GM10847 (cell line): ENCODE data around the gene HOXB8.

Source experiments
- POLR2A ChIP-seq: IDR thresholded peaks from 2 replicates; pipeline ENCODE4 v1.6.1; 2011; ENCODE audit not compliant: insufficient read length; ENCODE audit errors: extremely low read depth

HOXB8 gene

DNA sequence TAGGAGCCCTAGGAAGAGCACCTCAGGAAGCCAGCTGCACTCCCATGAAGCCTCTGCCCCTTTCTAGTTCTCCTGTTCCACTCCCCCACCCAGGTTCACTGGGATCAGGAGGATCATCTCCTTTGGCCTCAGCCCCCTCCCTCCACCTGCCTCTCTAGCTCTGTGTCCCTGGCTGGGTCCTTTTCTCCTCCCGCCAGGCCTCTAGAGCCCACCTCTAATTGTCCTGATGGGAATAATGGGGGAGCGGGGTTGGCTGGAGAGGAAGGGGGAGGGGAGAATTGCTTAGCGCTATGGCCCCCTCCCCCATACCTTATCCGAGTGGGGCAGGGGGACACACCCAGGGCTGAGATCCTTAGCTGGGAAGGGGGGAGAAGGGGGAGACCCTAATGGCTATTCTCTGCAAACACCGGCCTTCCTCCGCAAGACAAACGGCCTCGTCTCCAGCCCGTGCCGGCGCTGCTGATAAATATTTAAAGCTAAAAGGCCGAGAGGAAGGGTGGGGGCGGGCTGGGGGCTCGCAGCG lies 5.3 kb downstream of the HOXB8 start:
- TF ChIP-seq POLR2A: no peak

- no peak for TF ChIP-seq POLR2A
These were observed 6.1 kb downstream of the HOXB8 start for GRCh38 chr17:48609033-48609432.

GRCh38 chr17:48608494-48608834 lies 6.6 kb downstream of the HOXB8 start:
- no peak for TF ChIP-seq POLR2A

- no peak for TF ChIP-seq POLR2A
These were observed 8.0 kb downstream of the HOXB8 start for GRCh38 chr17:48606892-48607614.

DNA sequence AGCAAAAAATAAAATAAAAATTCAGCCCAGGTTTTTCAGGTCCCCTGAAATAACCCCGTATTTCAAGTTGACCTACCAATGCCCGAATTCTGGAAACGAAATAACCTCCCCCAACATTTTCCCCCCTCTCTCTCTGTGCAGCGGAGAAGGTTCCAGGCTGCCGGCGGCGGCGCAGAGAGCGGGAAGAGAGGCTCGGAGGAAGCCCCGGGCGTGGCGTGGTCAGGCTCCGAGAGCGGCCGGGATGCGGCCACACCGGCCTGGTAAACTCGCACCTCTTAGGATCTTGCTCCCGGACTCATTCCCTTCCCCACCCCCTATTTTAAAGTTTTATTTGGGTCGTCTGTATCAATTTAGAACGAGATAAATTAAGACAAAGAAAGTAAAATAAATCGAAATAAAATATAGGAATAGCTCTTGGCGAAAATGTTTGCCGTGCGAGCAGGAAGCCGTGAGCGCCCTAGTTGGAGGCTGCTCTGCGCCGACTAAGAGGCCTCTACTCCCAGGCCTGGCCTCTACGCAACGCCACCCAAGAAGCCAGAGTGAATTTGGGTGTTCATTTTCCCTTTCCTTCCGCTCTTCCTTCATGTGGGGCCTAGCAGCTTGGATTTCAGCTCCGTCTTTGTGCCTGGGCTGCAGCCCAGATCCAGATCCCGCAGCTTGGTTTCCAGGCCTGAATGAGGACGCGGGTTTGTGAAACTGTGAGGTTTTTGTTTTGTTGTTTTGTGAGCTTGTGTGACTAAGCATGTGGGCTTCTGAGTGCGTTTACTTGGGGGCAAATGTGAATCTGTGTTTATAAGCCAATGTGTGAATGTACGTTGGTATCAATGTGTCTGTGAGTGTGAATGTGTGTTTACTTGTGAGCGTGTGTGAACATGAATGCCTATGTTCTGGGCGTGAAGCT lies 8.9 kb downstream of the HOXB8 start:
- TF ChIP-seq POLR2A: no peak

GRCh38 chr17:48605409-48605919 lies 9.6 kb downstream of the HOXB8 start:
- TF ChIP-seq POLR2A: no peak

- no peak for TF ChIP-seq POLR2A
These were observed 10.2 kb downstream of the HOXB8 start, which contains the start of gene HOXB6 for GRCh38 chr17:48604770-48605329. TSS of gene HOXB6 (minus strand) at chr17:48604986. CDS start at chr17:48598150, 6,836 bp downstream.

DNA sequence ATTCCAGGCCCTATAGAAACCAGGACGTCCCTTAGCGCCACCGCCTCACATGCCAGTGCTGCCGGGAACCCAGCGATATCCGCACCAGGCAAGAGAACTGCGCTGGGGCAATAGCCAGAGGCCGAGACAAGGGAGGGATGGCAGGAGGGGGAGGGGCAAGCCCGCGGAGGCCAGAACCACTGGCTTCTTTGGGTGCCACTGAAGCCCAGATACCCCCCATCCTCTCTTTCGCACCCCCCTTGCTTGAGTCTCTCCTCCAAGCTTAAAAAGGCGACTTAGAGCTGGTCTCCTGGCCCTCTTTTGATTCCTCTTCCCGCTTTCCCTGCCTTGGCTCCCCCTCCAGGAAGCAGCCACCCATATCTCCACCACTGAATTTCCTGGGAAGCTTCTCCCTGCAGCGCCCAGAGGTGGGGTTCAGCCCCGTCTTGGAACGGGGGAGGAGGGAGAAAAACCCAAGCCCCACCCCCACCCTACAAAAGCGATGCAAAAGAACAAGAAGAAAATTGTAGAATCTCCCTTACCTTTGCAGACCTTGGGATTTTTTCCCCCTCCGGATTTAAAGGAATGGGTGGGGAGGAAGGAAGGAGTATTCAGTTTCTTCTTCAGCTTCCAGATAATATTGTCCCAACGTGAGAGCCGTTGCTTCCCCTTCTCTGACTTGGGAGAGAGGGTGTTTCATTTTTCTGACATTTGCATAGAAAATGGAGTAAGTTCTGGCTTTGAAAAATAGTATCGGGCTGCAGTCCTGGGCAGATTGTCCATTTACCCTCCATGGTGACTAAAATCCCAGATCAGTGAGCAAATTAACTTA lies 10.9 kb downstream of the HOXB8 start:
- no peak for TF ChIP-seq POLR2A

DNA sequence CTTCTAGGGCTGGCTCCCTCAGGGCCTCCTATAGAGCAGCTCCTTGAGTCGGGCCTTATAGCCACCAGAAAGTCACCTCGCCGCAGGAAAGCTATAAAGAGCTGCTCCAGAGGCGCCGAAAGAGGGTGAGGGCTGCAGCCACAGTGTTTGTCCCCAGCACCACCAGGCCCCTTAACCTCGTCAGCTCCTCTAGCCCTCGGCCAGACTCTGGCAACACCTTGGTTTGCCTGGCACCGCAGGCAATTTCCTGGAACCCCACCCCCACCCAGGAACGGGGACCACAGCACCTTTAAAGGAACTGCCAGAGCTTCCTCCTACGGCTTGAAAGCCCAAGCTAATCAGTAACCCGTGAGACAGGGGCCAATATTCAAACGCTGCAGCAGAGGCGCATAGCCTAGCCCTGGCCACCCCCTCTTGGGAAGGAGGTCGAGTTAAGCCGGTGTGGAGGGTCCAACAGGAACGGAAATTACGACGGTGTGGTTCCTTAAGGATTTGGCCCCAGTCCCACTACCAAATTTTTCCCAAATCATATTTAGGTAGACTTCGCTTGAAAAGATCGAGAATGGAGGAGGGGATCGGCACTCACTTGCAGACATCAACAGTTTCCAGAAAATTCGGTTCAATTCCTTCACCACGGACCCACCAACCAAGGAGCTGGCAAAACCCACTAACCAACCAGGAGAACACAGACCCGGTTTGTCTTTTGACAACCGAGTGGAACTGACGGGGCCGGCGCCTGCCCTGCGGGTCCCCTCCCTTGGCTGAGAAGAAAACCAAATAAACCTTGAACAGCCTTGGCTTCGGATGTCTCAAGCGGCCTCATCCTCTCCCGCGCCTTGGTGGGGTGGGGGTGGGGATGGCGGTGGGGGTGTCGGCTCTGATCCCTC lies 13.3 kb downstream of the HOXB8 start:
- no peak for TF ChIP-seq POLR2A

DNA sequence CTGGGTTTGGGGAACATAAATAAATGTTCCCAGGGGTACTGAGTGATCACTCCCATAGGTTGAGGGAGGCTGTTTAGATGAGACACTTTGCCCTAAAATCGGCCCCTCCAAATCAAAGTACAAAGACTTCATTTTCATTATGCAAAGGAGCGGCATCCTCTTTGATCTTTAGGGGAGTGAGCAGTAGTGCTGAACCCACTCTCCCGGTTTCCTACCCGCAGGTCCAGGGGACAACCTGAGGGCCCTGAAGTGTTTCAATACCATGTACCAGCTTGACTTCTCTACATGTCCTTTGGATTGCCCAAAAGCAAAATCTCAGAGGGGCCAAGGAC lies 13.9 kb downstream of the HOXB8 start:
- TF ChIP-seq POLR2A: no peak

- TF ChIP-seq POLR2A: no peak
These were observed 14.6 kb downstream of the HOXB8 start for GRCh38 chr17:48600244-48601098.

- TF ChIP-seq POLR2A: no peak
These were observed 15.7 kb downstream of the HOXB8 start for GRCh38 chr17:48599354-48599753.

GRCh38 chr17:48598736-48599135 lies 16.4 kb downstream of the HOXB8 start:
- TF ChIP-seq POLR2A: no peak
